ENCODE measurements around the gene ZNF335.

ZNF335 gene

DNA sequence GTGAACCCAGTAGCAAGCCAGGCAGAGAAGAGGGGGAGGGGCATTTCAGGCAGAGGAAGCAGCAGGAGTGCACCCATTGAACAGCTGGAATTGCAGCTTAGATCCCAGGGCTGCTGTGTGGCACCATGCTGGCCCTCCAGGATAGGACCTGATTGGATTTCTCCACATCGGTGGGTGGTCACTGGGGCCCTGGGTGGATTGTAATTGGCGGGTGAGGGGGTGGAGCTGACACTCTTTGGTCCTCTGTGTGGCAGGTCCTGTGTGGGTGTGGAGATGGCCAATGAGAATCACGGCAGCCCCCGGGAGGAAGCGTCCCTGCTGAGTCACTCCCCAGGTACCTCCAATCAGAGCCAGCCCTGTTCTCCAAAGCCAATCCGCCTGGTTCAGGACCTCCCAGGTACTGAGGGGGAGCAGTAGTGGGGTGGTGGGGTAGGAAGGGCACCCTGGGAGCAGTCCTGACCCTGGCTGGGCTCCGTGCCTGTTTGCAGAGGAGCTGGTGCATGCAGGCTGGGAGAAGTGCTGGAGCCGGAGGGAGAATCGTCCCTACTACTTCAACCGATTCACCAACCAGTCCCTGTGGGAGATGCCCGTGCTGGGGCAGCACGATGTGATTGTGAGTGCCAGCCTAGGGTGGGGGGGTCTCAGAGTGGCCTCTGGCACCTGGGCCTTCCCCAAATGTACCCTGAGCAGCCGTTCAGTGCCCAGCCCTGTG is 33.1 kb downstream of the ZNF335 start:
- CTCF ChIA-PET = interaction anchor here (0.5 to 1.2 kb wide), 2 partner anchors 46 to 119 kb away, joined by 3 to 5 read pairs; no protein-coding TSS in a partner anchor
- POLR2A ChIA-PET = interaction anchor here (1.5 kb wide), 1 partner anchor 11 kb away, joined by 4 read pairs; no protein-coding TSS in a partner anchor
- no peak for DNase-seq (ENCODE audit: extremely low spot score)
- TF ChIP-seq L3MBTL2 (conservative IDR thresholded peaks at IDR 0.05) (no peak), LEF1 (IDR thresholded peaks at IDR 0.05; ENCODE audit: borderline replicate concordance) (no peak)

DNA sequence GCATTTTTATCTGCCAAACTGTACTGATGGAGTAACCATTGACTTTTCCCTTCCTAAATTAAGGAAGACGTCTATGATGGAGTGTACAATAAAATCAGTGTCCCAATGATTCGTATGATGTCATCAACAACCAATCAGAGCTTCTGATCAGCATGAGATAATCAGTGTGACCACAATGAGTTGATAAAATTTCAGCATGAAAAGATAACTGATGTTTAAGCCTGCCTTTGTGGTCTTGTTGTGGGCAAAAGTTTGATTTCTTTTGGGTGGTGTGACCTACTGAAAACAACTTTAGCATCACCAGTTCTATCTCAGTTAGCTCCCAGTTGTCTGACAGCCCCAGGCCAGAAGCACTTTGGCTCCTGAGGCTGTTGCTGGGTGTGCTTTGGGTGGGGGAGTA is 34.2 kb downstream of the ZNF335 start:
- CTCF ChIA-PET = interaction anchor here (1.8 kb wide), 1 partner anchor 32 kb away, joined by 5 read pairs; no protein-coding TSS in a partner anchor
- TF ChIP-seq BHLHE40 (IDR thresholded peaks at IDR 0.05; ENCODE audit: borderline replicate concordance) (no peak), FOXM1 (IDR thresholded peaks at IDR 0.05; ENCODE audit: borderline replicate concordance) (no peak), CTBP1 (IDR thresholded peaks at IDR 0.05; ENCODE audit: borderline replicate concordance) (no peak), TARDBP (IDR thresholded peaks at IDR 0.05) (no peak), FOXK2 (IDR thresholded peaks at IDR 0.05) (no peak), SUZ12 (IDR thresholded peaks at IDR 0.05) (no peak), HDGF (IDR thresholded peaks at IDR 0.05; ENCODE audit: borderline replicate concordance) (no peak), LEF1 (IDR thresholded peaks at IDR 0.05; ENCODE audit: borderline replicate concordance) (no peak), ELF4 (IDR thresholded peaks at IDR 0.05) (no peak), ZNF384 (IDR thresholded peaks at IDR 0.05) (no peak), SP1 (IDR thresholded peaks at IDR 0.05) (no peak), FOXA1 (IDR thresholded peaks at IDR 0.05) (no peak)
- TF ChIP-seq, protein P1, sequence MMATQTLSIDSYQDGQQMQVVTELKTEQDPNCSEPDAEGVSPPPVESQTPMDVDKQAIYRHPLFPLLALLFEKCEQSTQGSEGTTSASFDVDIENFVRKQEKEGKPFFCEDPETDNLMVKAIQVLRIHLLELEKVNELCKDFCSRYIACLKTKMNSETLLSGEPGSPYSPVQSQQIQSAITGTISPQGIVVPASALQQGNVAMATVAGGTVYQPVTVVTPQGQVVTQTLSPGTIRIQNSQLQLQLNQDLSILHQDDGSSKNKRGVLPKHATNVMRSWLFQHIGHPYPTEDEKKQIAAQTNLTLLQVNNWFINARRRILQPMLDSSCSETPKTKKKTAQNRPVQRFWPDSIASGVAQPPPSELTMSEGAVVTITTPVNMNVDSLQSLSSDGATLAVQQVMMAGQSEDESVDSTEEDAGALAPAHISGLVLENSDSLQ (IDR thresholded peaks at IDR 0.05) = no peak
- POLR2A ChIA-PET = interaction anchor here (1.5 kb wide), 1 partner anchor 12 kb away, joined by 4 read pairs; no protein-coding TSS in a partner anchor
- DNase-seq (ENCODE audit: extremely low spot score) = no peak

DNA sequence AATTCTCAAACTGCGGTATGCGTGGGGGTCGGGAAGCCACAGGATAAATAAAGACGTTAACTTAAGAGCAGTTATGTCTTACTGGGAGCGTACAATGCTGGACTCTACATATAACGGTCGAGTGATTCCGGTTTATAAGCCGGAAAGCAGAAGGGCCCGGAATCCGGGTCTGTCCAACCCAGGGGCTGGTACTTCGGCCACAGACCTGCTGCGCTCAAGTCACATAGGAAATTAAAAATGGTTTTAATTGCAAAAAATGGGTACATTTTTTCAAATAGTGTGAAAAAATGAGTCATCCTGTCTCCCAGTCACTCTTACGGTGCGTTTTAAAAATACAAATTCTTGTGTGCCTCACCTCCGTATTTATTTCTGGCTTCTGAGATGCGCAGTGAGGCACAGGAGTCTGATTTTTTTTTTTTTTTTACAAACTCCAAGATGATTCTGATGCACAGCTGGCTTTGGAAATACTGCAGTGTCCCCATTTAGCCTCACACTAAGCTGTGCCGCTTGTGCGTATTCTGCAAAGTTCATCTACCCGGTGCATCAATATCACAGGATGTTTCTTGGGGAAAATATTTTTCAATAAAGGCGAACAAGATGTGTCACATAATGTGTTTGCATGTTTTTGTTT is 36.5 kb downstream of the ZNF335 start:
- DNase-seq (ENCODE audit: extremely low spot score) = no peak
- CTCF ChIA-PET = interaction anchor here (1.0 kb wide), 1 partner anchor 52 kb away, joined by 4 read pairs; no protein-coding TSS in a partner anchor
- no peak for TF ChIP-seq ELF4 (IDR thresholded peaks at IDR 0.05)
- TF ChIP-seq FOXK2 (IDR thresholded peaks at IDR 0.05) = no peak
- no peak for TF ChIP-seq FOXM1 (IDR thresholded peaks at IDR 0.05; ENCODE audit: borderline replicate concordance)
- TF ChIP-seq LEF1 (IDR thresholded peaks at IDR 0.05; ENCODE audit: borderline replicate concordance) = no peak
- TF ChIP-seq HDGF (IDR thresholded peaks at IDR 0.05; ENCODE audit: borderline replicate concordance) = no peak
- POLR2A ChIA-PET = interaction anchor here (0.7 to 3.2 kb wide), 18 partner anchors 8 to 153 kb away, joined by 3 to 28 read pairs (median 6); partner anchors contain the start of genes UBE2C and ZNF335

DNA sequence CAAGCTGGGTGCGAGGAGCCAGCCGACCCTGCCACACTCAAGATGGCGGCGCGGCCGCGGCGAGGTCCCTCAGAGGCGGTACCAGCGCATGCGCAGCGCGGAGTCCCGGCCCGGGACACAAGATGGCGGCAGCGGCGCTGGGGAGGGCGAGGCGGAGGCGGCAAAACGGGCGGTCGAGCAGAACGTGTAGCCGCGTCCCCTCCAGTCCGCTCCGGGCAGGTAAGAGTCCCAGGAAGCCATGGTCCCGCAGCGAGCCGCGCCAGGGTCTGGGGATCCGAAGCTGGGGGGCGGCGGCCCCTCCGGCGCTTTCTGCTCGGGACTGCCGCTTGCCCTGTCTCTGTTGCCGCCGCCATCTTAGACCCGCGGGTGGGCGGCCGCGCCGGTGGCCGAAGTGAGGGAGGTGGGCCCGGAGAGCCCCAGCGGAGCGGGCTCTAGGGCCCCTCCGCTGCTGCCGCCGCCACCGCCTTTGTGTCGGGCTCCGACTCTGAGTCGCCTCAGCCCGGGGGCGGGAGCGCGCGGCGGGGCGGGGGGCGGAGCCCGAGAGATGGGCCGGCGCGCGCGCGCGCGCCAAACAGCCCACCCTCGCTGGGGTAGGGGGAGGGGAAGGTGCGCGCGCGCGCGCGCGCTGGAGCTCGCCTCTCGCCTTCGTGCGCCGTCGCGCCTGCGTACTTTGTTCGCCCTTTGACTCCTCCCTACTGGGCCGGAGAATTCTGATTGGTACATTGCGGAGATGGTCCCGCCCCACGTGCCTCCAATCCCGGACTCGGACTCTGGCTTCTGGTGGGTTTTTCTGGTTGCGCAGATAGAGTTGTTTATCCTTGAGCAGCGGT is 37.2 kb downstream of the ZNF335 start, which contains the start of gene PCIF1:
Gene PCIF1 (plus strand): TSS at position 98 of the 830 bp plus-strand sequence. CDS start 4,317 bp downstream, outside the sequence.
- POLR2A ChIA-PET = interaction anchor here (0.6 to 3.2 kb wide), 27 partner anchors 9 to 154 kb away, joined by 3 to 28 read pairs (median 6); partner anchors contain the start of genes ACOT8, UBE2C, ZNF335 and ZSWIM1
- peak; percentile 98 for DNase-seq (ENCODE audit: extremely low spot score)
- TF ChIP-seq L3MBTL2 (conservative IDR thresholded peaks at IDR 0.05) (0 out of 2 replicates have a peak, but pooled peaks have one; percentile 21), TARDBP (IDR thresholded peaks at IDR 0.05) (no peak), ELF4 (IDR thresholded peaks at IDR 0.05) (peak; percentile 71), LEF1 (IDR thresholded peaks at IDR 0.05; ENCODE audit: borderline replicate concordance) (peak; percentile 64; the same call in 1 of the 2 replicates)
- CTCF ChIA-PET = interaction anchor here (0.5 to 1.0 kb wide), 2 partner anchors 13 to 52 kb away, joined by 3 to 4 read pairs; no protein-coding TSS in a partner anchor

DNA sequence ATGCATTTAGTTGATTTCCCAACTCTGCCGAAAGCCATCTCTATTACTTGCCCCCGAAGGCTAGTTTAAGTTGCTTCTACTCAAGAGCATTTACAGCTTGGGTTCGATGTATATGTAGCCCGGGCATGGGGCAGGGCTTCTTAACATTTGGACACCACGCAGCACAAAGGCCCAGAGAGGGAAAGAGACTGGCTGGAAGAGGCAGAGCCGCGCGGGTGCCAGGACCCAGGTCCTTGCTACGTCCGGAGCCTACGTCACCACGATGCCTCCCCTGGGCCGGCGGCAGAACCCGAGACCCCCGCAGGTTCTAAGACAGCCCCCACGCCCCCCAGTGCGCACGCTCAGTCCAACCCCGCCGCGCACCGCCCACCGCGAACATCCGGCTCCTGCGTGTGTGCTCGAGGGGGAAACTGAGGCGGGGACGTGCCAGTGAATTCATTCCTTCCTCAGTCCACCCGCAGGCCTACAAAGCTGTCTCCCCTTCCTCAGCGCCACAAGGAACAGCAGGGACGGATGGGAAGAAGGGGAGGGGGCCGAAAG is 37.9 kb downstream of the ZNF335 start:
- CTCF ChIA-PET = interaction anchor here (0.5 to 0.6 kb wide), 2 partner anchors 12 to 81 kb away, joined by 3 read pairs; no protein-coding TSS in a partner anchor
- POLR2A ChIA-PET = interaction anchor here (0.6 to 3.2 kb wide), 21 partner anchors 9 to 155 kb away, joined by 3 to 28 read pairs (median 7); partner anchors contain the start of genes ACOT8, UBE2C, ZNF335 and ZSWIM1
- peak; percentile 54 for DNase-seq (ENCODE audit: extremely low spot score)
- TF ChIP-seq SP1 (IDR thresholded peaks at IDR 0.05) (no peak), HDGF (IDR thresholded peaks at IDR 0.05; ENCODE audit: borderline replicate concordance) (no peak), FOXM1 (IDR thresholded peaks at IDR 0.05; ENCODE audit: borderline replicate concordance) (no peak), FOXK2 (IDR thresholded peaks at IDR 0.05) (no peak), BHLHE40 (IDR thresholded peaks at IDR 0.05; ENCODE audit: borderline replicate concordance) (no peak), FOXA1 (IDR thresholded peaks at IDR 0.05) (no peak), NFRKB (IDR thresholded peaks at IDR 0.05) (no peak)
- TF ChIP-seq, protein P1 (IDR thresholded peaks at IDR 0.05) = no peak

Measured in HEK293T (cell line).